ENCODE measurements around the gene IRF3.

GRCh38 chr19:49624967-49625910 lies 40.4 kb downstream of the IRF3 start:
- TF ChIP-seq CTCF (IDR thresholded peaks at IDR 0.05) (no peak), EZH2 (IDR thresholded peaks at IDR 0.05; ENCODE audit: borderline replicate concordance, insufficient read depth, low read depth, low read length, poor library complexity, severe bottlenecking) (no peak)
